GM19043 (cell line): ENCODE results near the gene B4GALT2.

ENCODE experiments used
- ATAC-seq: cut with Tn5 transposase; IDR thresholded peaks from one replicate; pipeline ENCODE4 v1.9.1; 2021; ENCODE audit warnings: low read depth; ENCODE audit not compliant: unreplicated experiment

B4GALT2 gene

GRCh38 chr1:43983253-43983899, 4.4 kb downstream of the B4GALT2 start:
- no peak for ATAC-seq

- ATAC-seq = no peak
Observed at GRCh38 chr1:43984855-43985254, 5.8 kb downstream of the B4GALT2 start.

GRCh38 chr1:43985984-43986595, 7.1 kb downstream of the B4GALT2 start:
- ATAC-seq = no peak

- ATAC-seq = no peak
Observed at GRCh38 chr1:43986712-43987111, 7.7 kb downstream of the B4GALT2 start.

GRCh38 chr1:43987159-43987902, 8.3 kb downstream of the B4GALT2 start:
- ATAC-seq = no peak

- no peak for ATAC-seq
Observed at GRCh38 chr1:43990271-43991199, 11.5 kb downstream of the B4GALT2 start.

GRCh38 chr1:43991200-43991475, 12.1 kb downstream of the B4GALT2 start:
- ATAC-seq = no peak

GRCh38 chr1:43991476-43992231, 12.6 kb downstream of the B4GALT2 start, which contains the start of gene CCDC24:
Gene CCDC24 (plus strand): TSS chr1:43991599. CDS start chr1:43991879, 280 bp downstream.
- peak; percentile 50 for ATAC-seq

- no peak for ATAC-seq
Observed at GRCh38 chr1:43992232-43992995, 13.4 kb downstream of the B4GALT2 start.

GRCh38 chr1:43993206-43993914, 14.3 kb downstream of the B4GALT2 start:
- no peak for ATAC-seq

- no peak for ATAC-seq
Observed at GRCh38 chr1:43994071-43994470, 15.1 kb downstream of the B4GALT2 start.

- ATAC-seq = no peak
Observed at GRCh38 chr1:43994794-43995790, 16.1 kb downstream of the B4GALT2 start.

GRCh38 chr1:43995984-43996732, 17.1 kb downstream of the B4GALT2 start:
- no peak for ATAC-seq

GRCh38 chr1:43996733-43997115, 17.7 kb downstream of the B4GALT2 start:
- no peak for ATAC-seq

GRCh38 chr1:43997295-43997999, 18.4 kb downstream of the B4GALT2 start:
- ATAC-seq = no peak

GRCh38 chr1:43998000-43998378, 19.0 kb downstream of the B4GALT2 start:
- ATAC-seq = no peak
